ENCODE results near the gene RNF13. TPM values are rescaled to one million over a fixed set of nuclear protein-coding genes. Genes with fewer than 3 reads are reported as not detected.

The RNF13 gene
- total and polyA plus RNA-seq, 2 donors (not counting 3 experiments of a cell fraction or from before 2014, with no cell fraction given), result 16.4 to 27.1 TPM

DNA sequence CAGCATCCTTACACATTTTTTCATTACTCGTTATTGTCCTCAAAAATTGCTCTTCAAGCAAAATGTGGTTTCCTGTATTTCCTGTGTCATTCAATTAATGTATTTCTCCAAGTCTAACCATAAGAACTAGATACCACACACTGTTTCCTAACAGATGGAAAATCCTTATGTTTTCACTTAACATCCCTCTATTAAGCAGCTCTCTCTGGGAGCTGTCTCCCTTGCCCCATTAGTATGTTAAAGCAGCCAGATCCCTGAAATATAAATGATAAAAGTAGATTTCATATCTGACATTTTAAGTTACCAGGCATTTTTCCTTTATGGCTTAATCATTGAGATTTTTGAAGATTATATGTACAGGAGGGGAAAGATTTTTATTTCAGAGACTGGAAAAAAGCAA lies 141.8 kb downstream of the RNF13 start:
- BruUV-seq (replicated peaks), result no TSS peak
- H3K9me3 ChIP-seq (replicated peaks; ENCODE audit: control insufficient read depth, insufficient read depth, low read length), result no peaks in the 10 kb centered on the region
- H3K27me3 ChIP-seq (ENCODE audit: control insufficient read depth in 2 of 2, insufficient read depth in 2 of 2, low read length in 2 of 2), result no peaks in the 10 kb centered on the region
- H4K20me1 ChIP-seq (replicated peaks; ENCODE audit: control insufficient read depth, extremely low read depth, insufficient read depth, low read length), result no peaks in the 10 kb centered on the region
- TF ChIP-seq FOS (IDR thresholded peaks at IDR 0.05; ENCODE audit: borderline replicate concordance, insufficient read depth, low read length) (no peak), POLR2A (IDR thresholded peaks at IDR 0.05; ENCODE audit: low read depth, low read length) (no peak)
- dilution Hi-C loops (cut with MboI; ENCODE audit: extremely low pct_ligation_motif_present, low sequenced_read_pairs), result no loop called here
- no peak overlapping the region for H2AFZ ChIP-seq (ENCODE audit: low read depth, low read length)
- FAIRE-seq (peak; percentile 70), DNase-seq (ENCODE audit: low read depth, low spot score) (peak; percentile 22)
- POLR2A ChIA-PET, result no interaction called here
- CTCF ChIA-PET, result interaction anchor here (1.1 to 1.9 kb wide), 8 partner anchors 8 to 229 kb away, joined by 3 to 10 read pairs (median 4); no protein-coding TSS in a partner anchor
- no peak overlapping the region for H3K27ac ChIP-seq (ENCODE audit: insufficient read depth, low read depth, low read length)
- H3K79me2 ChIP-seq (ENCODE audit: control insufficient read depth, insufficient read depth, low read length), result peaks cover 8% of the 10 kb centered on the region
- H3K9ac ChIP-seq (replicated peaks; ENCODE audit: extremely low read depth, insufficient read depth, low read length), result no peak overlapping the region
- H3K4me3 ChIP-seq (replicated peaks in 1 of 3; ENCODE audit: insufficient read depth in 1 of 3, low read depth in 1 of 3, low read length in 3 of 3), result no peak overlapping the region
- peaks cover 14% of the 10 kb centered on the region for H3K4me1 ChIP-seq (ENCODE audit: control insufficient read depth, extremely low read depth, insufficient read depth, low read length)
- peak overlapping the region; percentile 19 for H3K4me2 ChIP-seq (ENCODE audit: insufficient read depth, low read length)
- no peaks in the 10 kb centered on the region for H3K9me1 ChIP-seq (replicated peaks; ENCODE audit: control insufficient read depth, extremely low read depth, insufficient read depth, low read length)
- no peaks in the 10 kb centered on the region for H3K36me3 ChIP-seq (ENCODE audit: control insufficient read depth in 2 of 2, extremely low read depth in 1 of 2, insufficient read depth in 2 of 2, low read length in 2 of 2)
- intact Hi-C loops (cut with micrococcal nuclease), result no loop called here

GRCh38 chr3:149955449-149955848 lies 142.4 kb downstream of the RNF13 start:
- no peaks in the 10 kb centered on the region for H3K9me3 ChIP-seq (replicated peaks; ENCODE audit: control insufficient read depth, insufficient read depth, low read length)
- POLR2A ChIA-PET, result no interaction called here
- H3K36me3 ChIP-seq (ENCODE audit: control insufficient read depth in 2 of 2, extremely low read depth in 1 of 2, insufficient read depth in 2 of 2, low read length in 2 of 2), result no peaks in the 10 kb centered on the region
- no peaks in the 10 kb centered on the region for H3K27me3 ChIP-seq (ENCODE audit: control insufficient read depth in 2 of 2, insufficient read depth in 2 of 2, low read length in 2 of 2)
- H3K4me3 ChIP-seq (replicated peaks in 1 of 3; ENCODE audit: insufficient read depth in 1 of 3, low read depth in 1 of 3, low read length in 3 of 3), result no peak overlapping the region
- H3K4me2 ChIP-seq (ENCODE audit: insufficient read depth, low read length), result no peak overlapping the region
- TF ChIP-seq, protein P1, sequence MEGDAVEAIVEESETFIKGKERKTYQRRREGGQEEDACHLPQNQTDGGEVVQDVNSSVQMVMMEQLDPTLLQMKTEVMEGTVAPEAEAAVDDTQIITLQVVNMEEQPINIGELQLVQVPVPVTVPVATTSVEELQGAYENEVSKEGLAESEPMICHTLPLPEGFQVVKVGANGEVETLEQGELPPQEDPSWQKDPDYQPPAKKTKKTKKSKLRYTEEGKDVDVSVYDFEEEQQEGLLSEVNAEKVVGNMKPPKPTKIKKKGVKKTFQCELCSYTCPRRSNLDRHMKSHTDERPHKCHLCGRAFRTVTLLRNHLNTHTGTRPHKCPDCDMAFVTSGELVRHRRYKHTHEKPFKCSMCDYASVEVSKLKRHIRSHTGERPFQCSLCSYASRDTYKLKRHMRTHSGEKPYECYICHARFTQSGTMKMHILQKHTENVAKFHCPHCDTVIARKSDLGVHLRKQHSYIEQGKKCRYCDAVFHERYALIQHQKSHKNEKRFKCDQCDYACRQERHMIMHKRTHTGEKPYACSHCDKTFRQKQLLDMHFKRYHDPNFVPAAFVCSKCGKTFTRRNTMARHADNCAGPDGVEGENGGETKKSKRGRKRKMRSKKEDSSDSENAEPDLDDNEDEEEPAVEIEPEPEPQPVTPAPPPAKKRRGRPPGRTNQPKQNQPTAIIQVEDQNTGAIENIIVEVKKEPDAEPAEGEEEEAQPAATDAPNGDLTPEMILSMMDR (IDR thresholded peaks at IDR 0.05; ENCODE audit: extremely low read depth in 1 of 2, insufficient read depth in 1 of 2, low read depth in 1 of 2, low read length in 2 of 2), result no peak
- TF ChIP-seq FOS (IDR thresholded peaks at IDR 0.05; ENCODE audit: borderline replicate concordance, insufficient read depth, low read length) (no peak), GATA2 (IDR thresholded peaks at IDR 0.05; ENCODE audit: insufficient read depth, insufficient read length, low read depth, low read length) (no peak), JUN (IDR thresholded peaks at IDR 0.05; ENCODE audit: borderline replicate concordance, insufficient read depth, insufficient read length, low read depth) (no peak), POLR2AphosphoS5 (IDR thresholded peaks at IDR 0.05; ENCODE audit: insufficient read depth, low read depth, low read length) (no peak), POLR2A (IDR thresholded peaks at IDR 0.05; ENCODE audit: low read depth, low read length) (no peak), EZH2 (IDR thresholded peaks at IDR 0.05; ENCODE audit: borderline replicate concordance, low read depth, low read length, severe bottlenecking) (no peak), MYC (IDR thresholded peaks at IDR 0.05; ENCODE audit: low read depth, low read length) (no peak)
- TF ChIP-seq, protein P2, sequence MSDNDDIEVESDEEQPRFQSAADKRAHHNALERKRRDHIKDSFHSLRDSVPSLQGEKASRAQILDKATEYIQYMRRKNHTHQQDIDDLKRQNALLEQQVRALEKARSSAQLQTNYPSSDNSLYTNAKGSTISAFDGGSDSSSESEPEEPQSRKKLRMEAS (IDR thresholded peaks at IDR 0.05; ENCODE audit: insufficient read depth, insufficient read length), result no peak
- no TSS peak for BruUV-seq (replicated peaks)
- no peaks in the 10 kb centered on the region for H3K9me1 ChIP-seq (replicated peaks; ENCODE audit: control insufficient read depth, extremely low read depth, insufficient read depth, low read length)
- no peak overlapping the region for H3K9ac ChIP-seq (replicated peaks; ENCODE audit: extremely low read depth, insufficient read depth, low read length)
- H3K27ac ChIP-seq (ENCODE audit: insufficient read depth, low read depth, low read length), result no peak overlapping the region
- CTCF ChIA-PET, result interaction anchor here (0.8 to 1.9 kb wide), 11 partner anchors 9 to 261 kb away, joined by 3 to 10 read pairs (median 4); no protein-coding TSS in a partner anchor
- intact Hi-C loops (cut with micrococcal nuclease), result no loop called here
- H2AFZ ChIP-seq (ENCODE audit: low read depth, low read length), result no peak overlapping the region
- H3K4me1 ChIP-seq (ENCODE audit: control insufficient read depth, extremely low read depth, insufficient read depth, low read length), result peaks cover 14% of the 10 kb centered on the region
- dilution Hi-C loops (cut with MboI; ENCODE audit: extremely low pct_ligation_motif_present, low sequenced_read_pairs), result no loop called here
- peak; percentile 22 for DNase-seq (ENCODE audit: low read depth, low spot score)
- H3K79me2 ChIP-seq (ENCODE audit: control insufficient read depth, insufficient read depth, low read length), result peaks cover 8% of the 10 kb centered on the region
- no peak for FAIRE-seq
- no peaks in the 10 kb centered on the region for H4K20me1 ChIP-seq (replicated peaks; ENCODE audit: control insufficient read depth, extremely low read depth, insufficient read depth, low read length)

Measured in endothelial cell of umbilical vein (primary cell).